Activated CD8-positive, alpha-beta memory T cell treated with anti-CD3 and anti-CD28 coated beads for 36 hours (primary cell): Measurements from ENCODE around the gene CABYR. TPM values are rescaled to one million over a fixed set of nuclear protein-coding genes. Genes with fewer than 3 reads are reported as not detected.

Source experiments
- CTCF ChIA-PET: fragments of 350-600 bp; sonication (Branson Sonifier 250); formaldehyde crosslinking; loops from one replicate; lab custom pipeline; 2021; ENCODE audit warnings: antibody characterized with exemption; lab: Charles Lee
- POLR2A ChIA-PET: fragments of 350-600 bp; sonication (Branson Sonifier 250); formaldehyde crosslinking; loops from one replicate; lab custom pipeline; 2021; ENCODE audit warnings: antibody characterized with exemption; lab: Charles Lee
- total RNA-seq, 2 experiments: library from RNA; stranded (reverse); gene quantifications; one replicate each; pipeline ENCODE4 v1.2.3, GENCODE V29; 2021

The CABYR gene
- total RNA-seq, 2 experiments from 2014 or later = 0.86 to 1.2 TPM

DNA sequence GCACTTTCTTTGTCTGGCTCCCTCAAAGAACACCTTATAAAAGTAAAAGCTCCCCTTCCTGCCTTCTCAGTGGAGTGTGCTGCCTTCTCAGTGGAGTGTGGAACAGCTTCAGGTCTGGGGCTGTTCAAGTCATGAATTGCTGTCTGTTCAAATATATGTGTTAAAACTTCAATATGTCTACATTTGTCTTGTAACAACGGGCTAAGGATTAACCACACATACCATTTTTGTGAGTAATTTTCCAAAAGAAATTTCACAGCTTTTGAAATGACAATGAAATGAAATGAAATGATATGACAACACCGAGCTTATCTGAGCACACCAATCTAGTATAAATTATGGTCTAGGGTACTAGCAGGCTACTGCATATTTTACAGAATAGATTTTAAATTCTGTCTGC, 42.9 kb downstream of the CABYR start:
- ChIA-PET CTCF (no interaction called here), POLR2A (no interaction called here)

DNA sequence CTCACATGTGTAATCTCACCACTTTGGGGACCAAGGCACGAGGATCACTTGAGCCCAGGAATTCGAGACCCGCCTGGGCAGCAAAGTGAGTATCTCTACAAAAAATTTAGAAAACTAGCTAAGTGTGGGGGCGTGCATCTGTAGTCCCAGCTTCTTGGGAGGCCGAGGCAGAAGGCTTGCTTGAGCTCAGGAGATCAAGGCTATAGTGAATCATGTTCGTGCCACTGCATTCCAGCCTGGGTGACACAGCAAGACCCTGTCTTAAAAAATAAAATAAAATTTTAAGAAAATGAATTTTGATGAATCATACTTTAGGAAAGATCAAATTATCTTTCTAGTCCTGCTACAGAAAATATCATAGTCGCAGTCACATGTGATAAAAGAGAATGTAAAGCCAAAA, 46.9 kb downstream of the CABYR start:
- CTCF ChIA-PET = interaction anchor here (0.7 to 1.3 kb wide), 2 partner anchors 49 to 303 kb away, joined by 3 read pairs; no protein-coding TSS in a partner anchor

DNA sequence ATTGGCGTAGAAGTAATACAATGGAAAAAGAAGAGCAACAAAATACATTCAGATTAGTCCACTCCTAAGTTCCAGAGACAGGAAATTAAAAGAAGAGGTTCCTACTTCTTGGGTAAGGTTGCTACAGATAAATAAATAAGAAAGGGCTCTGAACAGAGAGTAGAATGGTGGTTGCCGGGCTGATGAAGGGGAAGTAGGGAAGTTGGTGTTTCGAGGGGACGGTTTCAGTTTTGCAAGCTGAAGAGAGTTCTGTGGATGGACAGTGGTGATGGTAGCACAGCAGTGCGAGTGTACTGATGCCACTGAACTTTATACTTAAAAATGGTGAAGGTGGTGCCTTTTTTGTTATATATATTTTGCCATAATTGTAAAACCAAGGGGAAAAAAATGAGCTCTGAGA, 48.2 kb downstream of the CABYR start:
- ChIA-PET CTCF (interaction anchor here (0.8 to 1.3 kb wide), 2 partner anchors 34 to 302 kb away, joined by 3 read pairs; no protein-coding TSS in a partner anchor), POLR2A (no interaction called here)

More for the DNA sequence above, 46.9 kb downstream of the CABYR start:
- POLR2A ChIA-PET = no interaction called here

DNA sequence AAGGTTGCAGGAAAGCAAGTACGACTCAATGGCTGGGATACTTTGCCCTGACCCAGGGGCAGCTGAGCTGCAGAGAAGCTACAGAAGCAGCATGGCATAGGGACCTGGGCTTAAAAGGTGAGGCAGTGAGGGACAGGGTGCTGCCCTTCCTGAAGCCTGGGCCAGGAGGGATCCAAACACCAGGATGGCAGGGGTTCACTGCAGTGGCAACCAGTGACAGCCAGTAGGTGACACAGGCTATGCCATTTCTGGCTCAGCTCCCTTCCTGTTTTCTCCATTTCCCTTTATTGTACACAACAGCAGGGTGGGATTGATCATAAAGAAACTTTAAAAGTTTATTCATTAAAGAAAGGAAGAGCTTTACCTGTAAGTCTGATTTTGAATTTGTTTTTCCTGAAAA, 48.8 kb downstream of the CABYR start:
- CTCF ChIA-PET = interaction anchor here (0.8 kb wide), 1 partner anchor 34 kb away, joined by 3 read pairs; no protein-coding TSS in a partner anchor
- POLR2A ChIA-PET = no interaction called here

DNA sequence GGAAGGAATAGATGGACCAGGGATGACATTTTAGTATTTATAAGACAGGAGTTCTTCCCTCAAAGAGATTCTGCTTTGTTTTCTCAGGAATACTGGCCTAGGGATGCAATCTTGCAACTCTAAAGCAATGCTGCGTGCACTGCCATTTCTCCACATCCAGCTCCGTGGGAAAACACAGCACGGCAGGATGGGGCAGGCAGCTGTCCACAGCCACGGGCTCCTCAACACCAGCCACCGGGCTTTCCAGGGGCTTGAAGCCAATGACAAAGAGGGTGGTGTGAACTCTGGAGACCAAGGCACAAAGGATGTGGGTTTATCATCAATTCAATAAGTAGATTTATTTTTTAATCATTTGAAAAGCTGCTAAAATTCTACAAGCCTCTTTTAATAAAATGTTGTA, 49.3 kb downstream of the CABYR start:
- POLR2A ChIA-PET = no interaction called here

DNA sequence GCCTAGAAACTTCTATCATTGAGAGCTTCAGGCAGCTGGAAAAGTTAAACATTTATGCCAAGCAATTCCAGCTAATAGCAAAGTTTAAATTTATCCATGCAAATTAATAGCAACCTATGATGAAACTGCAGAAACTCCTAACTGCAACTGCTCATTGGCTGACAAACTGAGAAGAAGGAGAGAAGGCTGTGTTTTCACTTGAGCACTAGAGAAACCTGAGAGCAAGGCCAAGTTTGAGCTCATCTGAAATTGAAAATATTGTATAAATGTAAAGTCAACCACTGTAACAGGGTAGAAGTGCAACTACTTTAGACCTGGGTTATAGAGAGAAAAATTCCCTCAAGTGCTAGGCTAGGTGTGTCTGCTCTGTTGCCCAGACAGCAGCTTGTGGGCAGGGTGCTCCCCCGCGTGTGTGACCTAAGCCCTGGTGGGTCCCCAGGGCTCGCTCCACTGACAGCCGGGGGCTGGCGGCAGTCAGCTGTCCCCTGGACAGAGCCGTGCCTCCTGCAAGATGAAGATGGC, 50.2 kb downstream of the CABYR start:
- ChIA-PET POLR2A (no interaction called here), CTCF (no interaction called here)

More for the DNA sequence above, 49.3 kb downstream of the CABYR start:
- CTCF ChIA-PET = interaction anchor here (0.8 kb wide), 1 partner anchor 35 kb away, joined by 3 read pairs; no protein-coding TSS in a partner anchor

DNA sequence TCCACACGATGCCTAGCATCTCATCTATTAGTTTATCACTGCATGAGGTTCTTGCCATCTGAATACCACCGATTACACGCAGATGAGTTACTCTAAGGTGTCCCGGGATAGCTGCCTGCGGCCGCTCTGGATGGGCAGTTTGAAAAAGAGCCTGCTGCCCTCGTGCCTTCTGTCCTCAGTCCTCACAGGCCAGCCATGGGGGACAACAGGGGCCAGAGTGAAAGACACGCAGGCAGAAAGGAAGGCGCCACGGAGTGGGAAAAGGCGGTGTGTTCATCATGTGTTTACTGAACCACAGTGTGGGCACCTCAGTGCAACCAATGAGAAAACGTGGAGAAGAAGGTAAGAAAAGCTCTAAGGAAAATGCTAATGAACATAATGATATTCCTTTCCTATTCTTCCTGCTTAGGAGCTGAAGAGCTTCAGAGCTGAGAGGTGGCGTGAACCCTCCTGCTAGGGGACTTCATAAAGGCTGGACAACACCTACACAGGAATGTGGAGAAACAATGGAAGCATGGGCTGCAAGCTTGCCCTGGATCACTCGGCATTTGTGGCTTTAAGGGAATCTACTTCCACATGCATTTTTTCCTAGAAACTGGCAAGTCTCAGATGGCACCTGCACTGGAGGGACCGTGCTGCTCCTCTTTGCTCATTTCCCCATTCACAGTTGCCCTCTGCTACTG, 50.9 kb downstream of the CABYR start:
- CTCF ChIA-PET = interaction anchor here (0.7 kb wide), 1 partner anchor 554 kb away, joined by 4 read pairs; no protein-coding TSS in a partner anchor

DNA sequence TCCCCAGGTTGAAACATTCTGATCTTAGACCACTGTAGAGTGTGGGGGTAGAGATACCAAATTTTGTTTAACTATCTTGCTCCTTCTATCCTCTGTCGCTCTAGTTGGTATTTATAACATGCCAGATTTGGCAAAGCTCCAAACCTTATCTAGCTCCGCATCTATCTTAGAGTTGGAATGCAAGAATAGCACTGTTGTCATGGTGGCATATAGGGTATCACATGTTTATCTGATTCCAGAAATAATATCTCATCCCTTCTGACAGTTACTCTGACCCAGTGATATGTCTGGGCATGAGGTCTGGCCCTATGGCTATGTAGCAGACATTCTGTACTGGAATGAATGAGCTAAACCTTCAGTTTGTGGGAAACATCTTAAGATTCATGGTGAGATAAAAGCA, 51.7 kb downstream of the CABYR start:
- POLR2A ChIA-PET = no interaction called here
- CTCF ChIA-PET = no interaction called here

More for the DNA sequence above, 50.9 kb downstream of the CABYR start:
- POLR2A ChIA-PET = no interaction called here

DNA sequence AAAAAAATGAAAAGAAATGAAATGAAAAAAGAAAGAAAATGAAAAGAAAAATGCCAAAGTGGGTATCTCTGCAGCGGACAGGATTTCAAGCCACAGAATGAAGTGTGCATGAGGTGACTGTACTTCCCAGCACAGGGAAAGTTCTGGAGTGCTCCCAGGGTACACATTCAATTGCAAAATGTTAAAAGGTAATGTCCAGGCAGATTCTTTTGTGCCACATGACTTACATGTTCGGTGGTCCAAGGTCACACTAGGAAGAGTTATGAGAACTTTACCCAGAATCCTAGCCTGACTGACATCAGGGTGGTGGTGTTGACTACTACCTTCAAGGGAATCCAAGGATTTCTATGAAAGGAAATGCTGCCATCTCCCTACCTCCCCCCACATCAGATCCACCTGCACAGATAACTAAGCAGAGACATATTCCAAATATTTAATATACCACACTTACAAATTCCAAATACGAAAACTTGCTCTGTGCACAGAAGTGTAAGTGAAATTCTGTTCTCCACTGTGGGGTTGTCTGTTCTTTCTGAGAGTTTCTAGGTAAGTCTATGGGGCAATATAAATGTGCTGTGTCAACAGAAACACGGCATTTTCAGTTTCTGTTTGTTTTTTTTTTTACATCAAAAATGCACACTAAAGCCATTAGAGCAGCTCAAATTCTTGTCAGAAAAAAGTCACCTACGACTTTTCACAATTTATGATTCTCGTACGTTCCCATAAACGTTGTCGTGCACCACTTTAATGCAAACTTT, 56.6 kb downstream of the CABYR start:
- CTCF ChIA-PET = no interaction called here
- POLR2A ChIA-PET = no interaction called here

DNA sequence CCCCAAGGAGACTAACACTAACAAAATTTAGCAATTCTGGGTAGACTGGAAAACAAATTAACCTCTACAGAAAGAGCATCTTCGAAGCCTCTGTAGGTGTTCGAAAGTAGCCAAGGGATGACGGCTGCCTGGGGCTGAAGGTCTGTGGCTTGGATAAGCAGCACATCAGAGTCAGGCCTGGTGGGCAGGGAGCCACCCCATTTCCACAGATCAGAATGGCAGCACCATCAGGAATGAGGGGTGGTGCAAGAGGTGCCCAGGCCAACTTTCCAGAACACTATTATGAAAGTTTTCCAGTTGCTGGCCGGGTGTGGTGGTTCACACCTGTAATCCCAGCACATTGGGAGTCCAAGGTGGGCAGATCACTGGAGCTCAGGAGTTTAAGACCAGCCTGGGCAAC, 57.9 kb downstream of the CABYR start:
- ChIA-PET CTCF (no interaction called here), POLR2A (no interaction called here)

DNA sequence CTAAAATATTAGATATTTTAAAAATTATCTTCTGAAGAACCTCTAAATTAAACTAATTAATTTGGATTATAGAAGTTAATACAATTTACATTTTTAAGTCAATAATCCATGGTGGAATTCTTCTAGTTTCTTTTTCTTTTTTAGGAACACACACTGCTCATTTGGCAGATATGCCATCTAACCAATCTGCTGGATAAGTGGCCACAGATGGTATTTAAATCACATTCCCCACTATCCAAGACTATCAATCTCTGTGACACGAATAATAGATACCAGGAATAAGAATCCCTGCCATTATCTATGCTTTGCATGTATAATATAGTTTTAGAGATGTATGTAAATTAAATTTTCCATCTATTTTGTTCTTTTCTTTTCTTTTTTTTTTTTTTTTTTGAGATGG, 58.5 kb downstream of the CABYR start:
- ChIA-PET POLR2A (no interaction called here), CTCF (interaction anchor here (0.6 kb wide), 2 partner anchors 39 kb away, joined by 4 read pairs; no protein-coding TSS in a partner anchor)

DNA sequence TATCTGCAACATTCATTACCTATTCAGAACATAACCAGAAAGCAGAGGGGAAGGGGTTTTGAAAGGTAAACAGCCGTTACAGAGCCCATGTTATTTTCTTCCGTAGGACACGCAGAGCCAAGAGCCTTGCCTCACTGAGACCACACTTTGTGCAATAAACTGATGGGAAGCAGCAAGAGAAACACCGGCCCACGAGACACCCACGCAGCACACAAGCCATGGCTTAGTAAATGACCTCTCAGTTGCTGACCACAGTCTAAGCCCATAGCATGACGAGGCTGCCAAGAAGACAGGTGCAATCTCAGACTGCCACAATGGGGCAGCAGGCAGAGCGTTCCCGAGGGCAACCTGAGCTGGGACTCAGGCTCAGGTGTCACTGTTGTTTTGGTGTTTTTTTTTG, 59.6 kb downstream of the CABYR start:
- ChIA-PET CTCF (no interaction called here), POLR2A (no interaction called here)

DNA sequence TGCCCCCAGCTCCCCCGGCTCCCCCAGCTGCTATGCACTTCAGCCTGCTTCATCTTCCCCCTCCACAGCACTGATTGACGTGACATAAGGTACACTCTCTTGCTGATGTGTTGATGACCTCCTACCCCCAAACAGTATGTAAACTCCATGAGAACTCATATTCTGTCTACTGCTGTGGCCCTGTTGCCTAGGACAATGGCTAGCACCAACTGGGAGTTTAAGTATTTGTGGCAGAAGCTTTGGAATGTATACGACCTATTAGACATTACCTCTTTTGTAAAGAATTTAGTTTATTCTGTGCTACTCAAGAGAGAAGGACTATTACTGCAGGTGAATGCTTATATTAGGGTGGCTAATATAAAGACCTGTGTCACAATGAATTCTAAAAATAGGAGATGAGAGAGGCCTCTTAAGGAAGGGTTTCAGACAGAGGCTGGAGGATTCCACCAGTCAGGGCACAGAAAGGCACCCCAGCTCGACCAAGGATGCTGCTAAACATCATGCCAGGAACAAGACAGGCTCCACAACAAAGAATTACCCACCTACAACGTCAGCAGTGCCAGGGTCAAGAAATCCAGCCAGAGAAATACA, 60.6 kb downstream of the CABYR start:
- CTCF ChIA-PET = no interaction called here
- POLR2A ChIA-PET = no interaction called here

DNA sequence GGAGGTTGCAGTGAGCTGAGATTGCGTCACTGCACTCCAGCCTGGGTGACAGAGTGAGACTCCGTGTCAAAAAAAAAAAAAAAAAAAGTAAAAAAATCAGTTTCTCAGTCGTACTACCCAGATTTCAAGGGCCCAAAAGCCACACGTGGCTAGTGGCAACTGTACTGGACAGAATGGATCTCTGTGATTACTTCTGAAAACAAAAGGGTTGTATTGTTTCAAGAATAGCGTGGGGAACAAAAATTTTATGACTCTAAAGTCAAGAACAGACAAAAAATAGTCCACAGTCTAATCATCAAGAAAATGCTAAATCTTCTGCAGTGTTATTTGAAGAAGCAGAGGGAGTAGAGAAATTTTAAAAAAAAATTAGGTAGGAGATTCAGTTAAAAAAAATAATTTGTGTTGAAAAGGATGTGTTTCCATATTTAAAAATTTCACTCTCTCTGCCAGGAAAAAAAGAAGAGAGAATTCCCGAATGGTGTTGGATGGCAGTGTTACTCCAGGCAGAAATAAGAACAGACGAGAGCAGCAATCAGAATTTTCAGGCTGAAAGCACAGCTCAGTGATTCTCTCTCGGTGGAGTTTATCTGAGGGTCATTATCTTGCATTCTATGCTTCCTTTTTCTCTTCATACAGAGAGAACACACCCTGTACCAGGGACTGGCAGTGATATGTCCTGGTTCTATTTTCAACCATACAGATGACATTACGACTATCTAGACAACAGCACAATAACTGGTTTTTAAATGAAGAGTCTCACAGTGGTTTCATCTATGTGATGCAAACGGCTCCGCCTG, 61.8 kb downstream of the CABYR start:
- ChIA-PET POLR2A (no interaction called here), CTCF (no interaction called here)

DNA sequence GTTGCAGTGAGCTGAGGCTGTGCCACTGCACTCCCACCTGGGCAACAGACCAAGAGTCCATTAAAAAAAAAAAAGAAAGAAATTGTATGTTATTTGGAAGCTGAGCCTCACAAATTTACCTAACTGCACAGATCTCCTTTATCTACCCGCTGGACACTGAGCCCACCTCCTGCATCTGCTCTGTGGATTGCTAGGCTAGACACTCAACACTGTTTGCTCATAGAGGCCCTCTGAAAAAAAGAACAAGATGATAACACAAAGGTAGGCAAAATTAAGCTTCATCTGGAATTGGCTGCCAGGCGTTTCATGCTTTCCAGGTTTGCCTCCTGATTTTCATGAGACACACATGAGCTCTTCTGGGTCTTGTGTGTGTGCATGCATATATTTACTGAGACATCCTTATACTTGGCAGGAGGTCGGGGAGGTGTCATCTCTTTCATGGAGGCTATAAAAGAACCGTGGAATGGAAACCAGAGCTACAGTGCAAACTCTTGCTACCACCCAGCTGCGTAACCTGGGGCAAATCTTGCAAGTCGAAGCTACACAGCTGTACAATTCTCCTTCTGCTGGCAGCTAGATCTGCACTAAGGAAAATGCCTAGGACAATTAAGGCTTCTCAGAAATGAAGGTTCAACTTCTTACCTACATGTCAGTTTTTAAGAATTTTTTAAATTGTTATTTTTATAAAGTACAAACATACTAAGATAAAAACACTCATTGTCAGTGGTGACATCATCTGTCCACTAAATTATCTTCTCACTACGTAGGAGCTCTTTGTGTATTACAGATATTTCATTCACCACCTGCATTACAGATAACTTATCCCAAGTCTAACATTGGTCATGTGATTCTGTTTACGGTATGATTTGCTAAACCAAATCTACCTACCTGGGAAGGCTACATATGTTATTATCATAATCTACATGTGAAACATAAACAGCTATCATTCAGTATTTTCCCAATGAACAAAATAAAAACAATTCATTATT, 63.1 kb downstream of the CABYR start:
- CTCF ChIA-PET = no interaction called here
- POLR2A ChIA-PET = no interaction called here

DNA sequence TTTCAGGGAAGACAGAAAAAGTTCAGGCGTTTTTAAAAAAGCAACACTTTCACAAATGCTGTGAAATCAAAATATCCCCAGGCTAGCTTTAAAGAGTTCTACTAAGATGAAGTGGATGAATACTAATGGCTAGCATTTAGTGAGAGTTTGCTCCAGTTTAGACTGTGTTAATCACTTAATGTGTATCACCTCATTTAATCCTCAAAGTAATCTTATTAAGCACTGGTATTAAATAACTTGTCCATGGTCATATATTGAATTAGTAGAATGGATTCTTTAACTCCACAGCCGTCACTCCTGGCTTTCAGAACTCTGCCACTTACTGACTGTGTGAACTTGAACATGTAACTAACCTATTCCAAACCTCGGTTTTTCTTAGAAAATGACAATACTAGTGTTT, 66.0 kb downstream of the CABYR start:
- CTCF ChIA-PET = no interaction called here
- POLR2A ChIA-PET = no interaction called here

DNA sequence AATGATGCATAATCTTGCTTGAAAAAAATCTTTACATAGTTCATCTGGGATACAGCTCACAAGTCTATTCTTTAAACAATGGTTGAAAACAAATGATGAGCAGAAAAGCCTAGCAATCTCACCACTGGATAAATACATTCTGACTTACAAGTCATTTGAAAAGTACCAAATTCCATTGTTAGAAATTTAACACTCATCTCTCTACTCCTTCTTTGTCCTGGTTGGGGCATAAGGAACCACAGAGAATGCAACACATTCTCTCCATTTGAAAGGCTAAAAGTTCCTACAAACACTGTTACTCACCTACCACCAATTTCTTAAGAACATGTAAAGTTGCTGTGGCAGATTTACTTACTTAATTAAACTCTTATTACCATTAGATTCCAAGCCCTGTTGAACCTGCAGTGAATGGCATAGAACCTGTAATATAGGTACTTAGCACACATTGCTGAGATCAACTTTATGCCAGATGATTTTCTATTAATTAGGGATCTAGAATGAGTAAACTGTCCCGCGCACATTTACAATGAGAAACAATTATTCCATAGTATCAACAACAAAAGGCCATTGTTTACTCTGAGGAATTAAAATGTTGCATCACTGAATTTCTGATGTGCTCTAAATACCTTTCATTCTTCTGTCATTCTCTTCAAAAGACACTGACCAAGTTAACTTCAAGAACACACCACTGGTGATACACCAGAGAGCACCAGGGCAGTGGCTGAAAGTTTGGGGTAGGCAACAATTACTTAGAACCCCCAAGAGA, 69.6 kb downstream of the CABYR start:
- CTCF ChIA-PET = no interaction called here
- POLR2A ChIA-PET = no interaction called here
